H9 (cell line): ENCODE data around the gene TMEM63A. TPM values are rescaled to one million over a fixed set of nuclear protein-coding genes. Genes with fewer than 3 reads are reported as not detected.

Experiments
- DNase-seq: peaks from one replicate; pipeline ENCODE4 v3.0.0-alpha.2; 2017
- H2AFZ ChIP-seq: one replicate; pipeline ENCODE4 v1.6.1; 2013; ENCODE audit warnings: mild to moderate bottlenecking, low read length, control low read depth, moderate library complexity
- H2AK5ac ChIP-seq: 2 replicates; pipeline ENCODE4 v1.6.1; 2013; ENCODE audit warnings: low read length, control low read depth, mixed read lengths; ENCODE audit not compliant: insufficient read length
- H2BK120ac ChIP-seq: one replicate; pipeline ENCODE4 v1.6.1; 2013; ENCODE audit warnings: low read depth, mild to moderate bottlenecking, low read length, control low read depth, inconsistent platforms; ENCODE audit not compliant: poor library complexity, severe bottlenecking
- H2BK12ac ChIP-seq: 2 replicates; pipeline ENCODE4 v1.6.1; 2013; ENCODE audit warnings: low read length, control low read depth, mixed read lengths, low read depth; ENCODE audit not compliant: insufficient read length
- H2BK15ac ChIP-seq: 2 replicates; pipeline ENCODE4 v1.6.1; 2013; ENCODE audit warnings: low read depth, low read length, control low read depth
- H2BK20ac ChIP-seq: one replicate; pipeline ENCODE4 v1.6.1; 2013; ENCODE audit warnings: low read depth, mild to moderate bottlenecking, low read length, control low read depth, inconsistent platforms; ENCODE audit not compliant: poor library complexity, severe bottlenecking
- H2BK5ac ChIP-seq: 2 replicates; pipeline ENCODE4 v1.6.1; 2013; ENCODE audit warnings: low read length, control low read depth, mixed read lengths; ENCODE audit not compliant: insufficient read length
- H3K14ac ChIP-seq: 2 replicates; pipeline ENCODE4 v1.6.1; 2013; ENCODE audit warnings: low read length, control low read depth; ENCODE audit not compliant: insufficient read depth
- H3K18ac ChIP-seq: 2 replicates; pipeline ENCODE4 v1.6.1; 2013; ENCODE audit warnings: low read depth, mild to moderate bottlenecking, mixed read lengths, low read length, control low read depth; ENCODE audit not compliant: insufficient read length
- H3K23ac ChIP-seq: 2 replicates; pipeline ENCODE4 v1.6.1; 2013; ENCODE audit warnings: low read length, control low read depth, mixed read lengths, low read depth; ENCODE audit not compliant: insufficient read length
- H3K23me2 ChIP-seq: 2 replicates; pipeline ENCODE4 v1.6.1; 2013; ENCODE audit warnings: low read depth, mild to moderate bottlenecking, mixed read lengths, low read length, control low read depth; ENCODE audit not compliant: insufficient read length, poor library complexity, severe bottlenecking
- H3K27ac ChIP-seq: 2 replicates; pipeline ENCODE4 v1.5.1; 2013; ENCODE audit warnings: low read length, control low read depth, mixed read lengths, low read depth; ENCODE audit not compliant: insufficient read length
- H3K27me3 ChIP-seq: 2 replicates; pipeline ENCODE4 v1.6.1; 2013; ENCODE audit warnings: low read length, control low read depth, inconsistent platforms; ENCODE audit not compliant: insufficient read depth
- H3K4ac ChIP-seq: 2 replicates; pipeline ENCODE4 v1.6.1; 2013; ENCODE audit warnings: low read depth, mild to moderate bottlenecking, control low read depth, inconsistent platforms, low read length, moderate library complexity
- H3K4me1 ChIP-seq: 2 replicates; pipeline ENCODE4 v1.6.1; 2013; ENCODE audit warnings: low read length, control low read depth, inconsistent platforms; ENCODE audit not compliant: insufficient read depth
- H3K4me2 ChIP-seq: 2 replicates; pipeline ENCODE4 v1.6.1; 2013; ENCODE audit warnings: low read length, control low read depth, mixed read lengths; ENCODE audit not compliant: insufficient read length, insufficient read depth
- H3K56ac ChIP-seq: 2 replicates; pipeline ENCODE4 v1.6.1; 2013; ENCODE audit warnings: low read depth, mild to moderate bottlenecking, mixed read lengths, low read length, control low read depth; ENCODE audit not compliant: insufficient read length
- H3K79me1 ChIP-seq: 2 replicates; pipeline ENCODE4 v1.6.1; 2013; ENCODE audit warnings: low read depth, mild to moderate bottlenecking, moderate library complexity, low read length, control low read depth, inconsistent platforms; ENCODE audit not compliant: insufficient read depth, poor library complexity, severe bottlenecking
- H3K79me2 ChIP-seq: 2 replicates; pipeline ENCODE4 v1.6.1; 2013; ENCODE audit warnings: low read length, control low read depth, inconsistent platforms; ENCODE audit not compliant: insufficient read depth
- H3K9ac ChIP-seq: 2 replicates; pipeline ENCODE4 v1.6.1; 2013; ENCODE audit warnings: low read length, control low read depth, mixed read lengths; ENCODE audit not compliant: insufficient read length; ENCODE audit errors: extremely low read depth
- H3K9me3 ChIP-seq: one replicate; pipeline ENCODE4 v1.6.1; 2013; ENCODE audit warnings: low read depth, low read length, inconsistent platforms; ENCODE audit not compliant: control insufficient read depth
- H3T11ph ChIP-seq: one replicate; pipeline ENCODE4 v1.6.1; 2013; ENCODE audit warnings: mild to moderate bottlenecking, low read length, control low read depth, inconsistent platforms
- H4K20me1 ChIP-seq: one replicate; pipeline ENCODE4 v1.6.1; 2013; ENCODE audit not compliant: control insufficient read depth, insufficient read length, insufficient read depth
- H4K5ac ChIP-seq: 2 replicates; pipeline ENCODE4 v1.6.1; 2013; ENCODE audit warnings: low read depth, mild to moderate bottlenecking, mixed read lengths, low read length, control low read depth; ENCODE audit not compliant: insufficient read length
- H4K8ac ChIP-seq: replicated peaks from 2 replicates; pipeline ENCODE4 v1.6.1; 2013; ENCODE audit warnings: low read length, control low read depth, mixed read lengths, low read depth; ENCODE audit not compliant: insufficient read length
- H4K91ac ChIP-seq: 2 replicates; pipeline ENCODE4 v1.6.1; 2013; ENCODE audit warnings: low read depth, mild to moderate bottlenecking, moderate library complexity, mixed read lengths, low read length, control low read depth; ENCODE audit not compliant: insufficient read length
- H3K27ac Mint-ChIP-seq, 3 experiments: 2 replicates in 2 of 3; 3 replicates in 1 of 3; pipeline ENCODE4 v1.8.0; 2020 to 2021; ENCODE audit warnings: mixed read lengths in 3 of 3, mild to moderate bottlenecking in 1 of 3, moderate library complexity in 1 of 3
- H3K27me3 Mint-ChIP-seq: 2 replicates; pipeline ENCODE4 v1.8.0; 2021; ENCODE audit warnings: low read depth, mild to moderate bottlenecking, moderate library complexity, mixed read lengths
- H3K36me3 Mint-ChIP-seq, 3 experiments: 2 replicates in 2 of 3; 3 replicates in 1 of 3; pipeline ENCODE4 v1.8.0; 2020 to 2021; ENCODE audit warnings: low read depth in 3 of 3, mixed read lengths in 3 of 3; ENCODE audit not compliant: insufficient read depth in 1 of 3
- H3K4me1 Mint-ChIP-seq, 2 experiments: 2 replicates each; pipeline ENCODE4 v1.8.0; 2020; ENCODE audit warnings: mixed read lengths in 2 of 2
- H3K4me3 Mint-ChIP-seq, 2 experiments: 2 replicates in 1 of 2; 3 replicates in 1 of 2; pipeline ENCODE4 v1.8.0; 2020 to 2021; ENCODE audit warnings: mild to moderate bottlenecking in 2 of 2, mixed read lengths in 2 of 2, moderate library complexity in 1 of 2
- H3K9me3 Mint-ChIP-seq, 2 experiments: 2 replicates in 1 of 2; 3 replicates in 1 of 2; pipeline ENCODE4 v1.8.0; 2020; ENCODE audit warnings: mild to moderate bottlenecking in 2 of 2, mixed read lengths in 2 of 2, moderate library complexity in 1 of 2
- CTCF ChIP-seq: fragments of 200-600 bp; sonication (generic); conservative IDR thresholded peaks from 3 replicates; pipeline ENCODE4 v1.8.0; 2021; ENCODE audit warnings: antibody characterized with exemption, mild to moderate bottlenecking
- WGBS: extraction: QIAGEN DNeasy Blood & Tissue Kit; methylation state at CpG from one replicate; pipeline ENCODE4 v1.1.7; 2013; ENCODE audit warnings: missing lambda C conversion rate, low lambda C conversion rate, mixed read lengths; ENCODE audit not compliant: insufficient read length; ENCODE audit errors: extremely low coverage; 5-methylcytosine and 5-hydroxymethylcytosine counted together
- total RNA-seq: library from RNA; stranded (reverse); gene quantifications from 2 replicates; pipeline ENCODE4 v1.2.1, GENCODE V29; 2021

The TMEM63A gene
- total RNA-seq, 1 experiment from 2014 or later, result 75.7 TPM

GRCh38 chr1:225848030-225848955 lies 33.9 kb downstream of the TMEM63A start:
- H3K27ac ChIP-seq, result no peak overlapping the region
- H3K23ac ChIP-seq, result no peak overlapping the region
- H3K4me2 ChIP-seq, result no peak overlapping the region
- no peak overlapping the region for H3K18ac ChIP-seq
- no peak overlapping the region for H4K5ac ChIP-seq
- no peak overlapping the region for H3K9ac ChIP-seq
- no peaks in the 10 kb centered on the region for H3K79me1 ChIP-seq
- no peaks in the 10 kb centered on the region; the same call in 1 of the 2 replicates for H3K27me3 ChIP-seq
- no peak overlapping the region for H2AK5ac ChIP-seq
- no peak overlapping the region for H4K91ac ChIP-seq
- no peaks in the 10 kb centered on the region for H3K23me2 ChIP-seq
- H3K27ac Mint-ChIP-seq, result peak overlapping the region in 1 of 3 experiments; percentile 68; a peak in 1 of 7 replicates
- H3K9me3 Mint-ChIP-seq, result peaks cover 5 to 9% of the 10 kb centered on the region in 2 experiments
- WGBS, result no CpG with 5 or more reads among the region's 16 CpGs
- no peaks in the 10 kb centered on the region for H3K27me3 Mint-ChIP-seq
- H3K9me3 ChIP-seq, result peaks cover 4% of the 10 kb centered on the region
- H2AFZ ChIP-seq, result no peak overlapping the region
- H3K79me2 ChIP-seq, result no peaks in the 10 kb centered on the region
- peaks cover 62 to 83% (median 68%) of the 10 kb centered on the region in 3 experiments for H3K36me3 Mint-ChIP-seq
- no peak overlapping the region for H2BK12ac ChIP-seq
- peaks cover 4 to 15% of the 10 kb centered on the region in 2 experiments for H3K4me1 Mint-ChIP-seq
- no peak for TF ChIP-seq CTCF
- DNase-seq, result peak; percentile 27
- H4K20me1 ChIP-seq, result peaks cover 2% of the 10 kb centered on the region
- H3K4me3 Mint-ChIP-seq, result no peak overlapping the region; a peak in 1 of 5 replicates
- H2BK20ac ChIP-seq, result no peak overlapping the region
- no peak overlapping the region for H3K14ac ChIP-seq
- no peak overlapping the region for H4K8ac ChIP-seq
- no peaks in the 10 kb centered on the region for H3K4me1 ChIP-seq
- no peak overlapping the region for H3K56ac ChIP-seq
- H3K4ac ChIP-seq, result no peak overlapping the region
- H2BK5ac ChIP-seq, result no peak overlapping the region
- H3T11ph ChIP-seq, result no peak overlapping the region
- no peak overlapping the region for H2BK15ac ChIP-seq
- no peak overlapping the region for H2BK120ac ChIP-seq
